GM21576 (cell line): ENCODE results near the gene DCAF8.

ENCODE experiments used
- ATAC-seq: cut with Tn5 transposase; IDR thresholded peaks from one replicate; pipeline ENCODE4 v1.9.1; 2021; ENCODE audit warnings: mild to moderate bottlenecking, moderate library complexity; ENCODE audit not compliant: unreplicated experiment

The DCAF8 gene

DNA sequence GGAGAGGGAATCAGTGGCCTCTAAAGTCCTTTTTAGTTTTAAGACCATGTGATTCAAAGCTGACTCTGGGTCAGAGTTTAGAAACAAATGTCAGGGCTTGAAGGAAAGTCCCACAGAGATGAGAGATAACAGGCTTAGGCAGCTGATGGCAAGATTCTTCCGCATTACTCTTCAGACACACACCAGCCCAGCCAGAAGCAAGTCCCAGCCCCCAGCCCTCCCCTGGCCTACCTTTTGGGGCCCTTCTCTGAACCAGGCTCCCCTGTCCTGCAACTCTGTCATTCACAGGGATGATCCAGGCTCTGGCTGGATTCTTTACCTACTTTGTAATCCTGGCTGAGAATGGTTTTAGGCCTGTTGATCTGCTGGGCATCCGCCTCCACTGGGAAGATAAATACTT is 85.1 kb downstream of the DCAF8 start:
- no peak for ATAC-seq

DNA sequence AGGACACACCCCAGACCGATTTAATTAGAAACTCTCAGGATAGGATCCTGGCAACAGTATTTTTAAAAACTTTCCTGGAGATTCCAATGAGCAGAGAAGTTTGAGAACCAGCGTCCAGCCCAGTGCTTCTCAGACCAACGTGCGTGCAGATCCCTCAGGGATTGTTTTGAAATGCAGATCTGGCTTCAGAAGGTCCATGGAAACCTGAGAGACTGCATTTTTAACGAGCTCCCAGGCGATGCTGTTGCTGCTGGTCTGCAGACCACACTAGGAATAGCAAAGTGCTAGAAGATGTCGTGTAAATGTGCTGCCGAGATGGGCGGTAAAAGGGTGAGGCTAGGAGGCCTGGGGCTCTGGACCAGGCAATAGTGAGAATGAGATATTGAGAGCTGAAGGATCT is 90.4 kb downstream of the DCAF8 start:
- no peak for ATAC-seq

DNA sequence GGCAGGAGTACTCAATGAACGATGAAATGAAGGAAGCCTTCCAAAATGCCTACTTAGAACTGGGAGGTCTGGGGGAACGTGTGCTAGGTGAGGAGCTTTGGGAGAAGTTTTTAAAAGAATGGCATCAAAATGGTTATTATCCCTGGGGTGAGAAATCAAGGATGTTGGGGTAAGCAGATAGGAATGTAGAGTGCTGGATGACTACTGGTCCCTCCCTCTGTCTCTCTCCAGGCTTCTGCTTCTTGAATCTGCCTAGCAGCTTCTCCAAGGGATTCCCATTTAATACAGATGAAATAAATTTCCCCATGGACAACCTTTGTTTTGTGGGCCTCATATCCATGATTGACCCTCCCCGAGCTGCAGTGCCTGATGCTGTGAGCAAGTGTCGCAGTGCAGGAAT is 91.0 kb downstream of the DCAF8 start:
- ATAC-seq, result no peak

DNA sequence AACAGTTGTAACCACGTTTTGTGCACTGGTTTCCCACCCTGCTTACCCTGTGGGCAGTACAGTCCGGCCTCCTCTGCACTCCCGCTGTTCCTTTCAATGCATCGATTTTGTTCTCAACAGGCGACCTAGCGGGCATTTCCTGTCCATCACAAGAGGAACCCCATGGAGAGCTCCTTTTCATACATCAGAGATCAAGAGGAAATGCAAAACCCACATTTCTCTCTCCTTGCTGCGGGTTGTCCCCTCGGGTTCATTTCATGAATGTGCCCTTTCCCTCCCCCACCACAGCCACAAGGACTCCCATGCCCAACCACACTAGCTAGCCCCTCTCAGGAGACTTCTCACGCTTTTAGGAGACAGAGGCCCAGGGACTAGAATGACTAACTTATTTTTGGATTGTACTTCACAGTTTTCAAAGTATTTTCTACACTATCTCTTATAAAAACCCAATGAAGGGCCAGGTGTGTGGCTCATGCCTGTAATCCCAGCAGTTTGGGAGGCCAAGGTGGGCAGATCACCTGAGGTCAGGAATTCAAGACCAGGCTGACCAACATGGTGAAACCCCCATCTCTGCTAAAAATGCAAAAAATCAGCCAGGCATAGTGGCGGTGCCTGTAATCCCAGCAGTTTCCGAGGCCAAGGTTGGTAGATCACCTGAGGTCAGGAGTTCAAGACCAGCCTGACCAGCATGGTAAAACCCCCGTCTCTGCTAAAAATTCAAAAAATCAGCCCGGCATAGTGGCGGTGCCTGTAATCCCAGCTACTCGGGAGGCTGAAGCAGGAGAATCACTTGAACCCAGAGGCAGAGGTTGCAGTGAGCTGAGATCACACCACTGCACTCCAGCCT is 92.6 kb downstream of the DCAF8 start:
- ATAC-seq, result peak; percentile 57

DNA sequence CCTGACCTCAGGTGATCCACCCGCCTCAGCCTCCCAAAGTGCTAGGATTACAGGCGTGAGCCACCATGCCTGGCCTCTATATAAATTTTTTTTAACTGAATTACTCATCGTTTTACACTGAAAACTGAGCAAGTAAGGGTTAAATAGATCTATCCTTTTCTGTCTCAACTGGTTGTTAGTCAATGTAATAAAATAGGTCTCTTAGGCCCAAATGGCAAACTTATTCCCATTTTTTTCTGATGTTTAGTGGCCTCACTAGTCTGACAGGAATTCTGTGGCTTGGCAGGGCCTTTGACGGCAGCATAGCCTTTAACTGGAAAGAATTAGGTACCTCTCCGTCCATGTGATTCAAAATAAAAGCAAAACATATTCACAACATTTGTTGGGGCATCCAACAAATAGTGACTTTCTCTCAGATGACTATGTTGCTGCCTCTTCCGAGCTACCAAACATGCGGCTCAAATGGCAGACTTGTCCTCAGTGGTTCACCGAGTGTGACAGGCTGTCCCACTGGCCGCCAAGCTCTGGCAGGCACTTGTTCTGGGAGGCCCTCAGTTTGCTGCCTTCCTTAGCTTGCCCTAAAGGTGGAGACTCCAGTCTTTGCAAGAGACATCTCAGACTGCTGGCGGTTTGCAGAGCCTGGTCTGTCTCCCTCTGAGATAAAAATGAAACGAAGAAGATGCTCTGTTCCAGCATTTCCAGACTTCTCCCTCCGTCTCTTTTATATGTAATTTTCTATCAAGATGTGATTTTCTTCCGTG is 93.6 kb downstream of the DCAF8 start:
- ATAC-seq, result no peak

DNA sequence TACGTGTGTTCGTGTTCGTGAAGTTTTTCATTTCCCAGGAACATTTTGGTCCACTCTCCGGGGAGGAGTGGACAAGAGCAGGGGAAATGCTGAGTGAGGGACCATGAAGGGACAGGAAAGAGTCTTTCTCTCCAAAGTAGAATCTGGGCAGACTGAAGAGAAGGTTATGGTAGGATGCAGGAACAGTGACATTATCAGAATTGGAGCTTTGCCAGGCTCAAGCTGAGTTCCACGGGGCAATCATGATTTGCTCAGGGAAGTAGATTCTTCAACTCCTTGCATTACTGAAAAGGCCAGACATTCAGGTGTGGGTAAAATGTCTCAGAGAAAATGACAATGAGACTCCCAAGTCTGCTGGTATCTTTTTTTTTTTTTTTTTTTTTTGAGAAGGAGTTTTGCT is 94.3 kb downstream of the DCAF8 start:
- no peak for ATAC-seq

DNA sequence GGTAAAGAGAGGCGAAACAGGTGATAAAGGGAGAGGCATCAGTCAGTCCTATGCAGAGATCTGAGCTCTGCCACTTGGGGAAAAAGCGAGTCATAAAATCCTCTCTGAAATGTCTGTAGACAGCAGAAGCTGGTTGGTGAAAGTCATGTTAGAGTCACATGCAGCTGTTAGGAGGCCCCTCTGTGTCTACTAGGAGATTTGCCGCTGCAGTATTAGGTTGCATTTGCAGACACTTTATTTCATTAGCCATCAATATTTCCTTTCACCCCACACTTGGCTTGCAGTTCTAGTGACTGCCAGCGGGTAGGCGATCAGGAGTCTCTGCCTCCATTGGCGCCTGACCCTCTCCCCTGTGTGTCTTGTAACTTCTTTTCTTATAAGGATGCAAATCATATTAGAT is 94.8 kb downstream of the DCAF8 start:
- ATAC-seq, result no peak

DNA sequence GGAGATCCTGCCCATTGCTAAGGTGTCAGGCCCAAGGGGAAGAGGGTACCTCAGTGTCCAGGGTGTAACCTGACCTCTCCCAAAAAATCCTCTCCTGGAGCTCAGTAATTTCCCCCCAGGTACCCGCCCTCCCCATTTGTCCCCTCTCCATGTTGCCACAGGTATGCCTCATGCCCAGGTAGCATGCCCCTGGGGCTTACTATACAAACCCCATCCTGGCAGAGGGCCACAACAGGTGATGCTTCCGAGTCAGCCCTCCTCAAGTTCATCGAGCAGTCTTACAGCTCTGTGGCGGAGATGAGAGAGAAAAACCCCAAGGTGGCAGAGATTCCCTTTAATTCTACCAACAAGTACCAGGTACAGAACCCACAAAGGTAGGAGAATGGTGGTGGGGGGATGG is 95.3 kb downstream of the DCAF8 start:
- no peak for ATAC-seq

DNA sequence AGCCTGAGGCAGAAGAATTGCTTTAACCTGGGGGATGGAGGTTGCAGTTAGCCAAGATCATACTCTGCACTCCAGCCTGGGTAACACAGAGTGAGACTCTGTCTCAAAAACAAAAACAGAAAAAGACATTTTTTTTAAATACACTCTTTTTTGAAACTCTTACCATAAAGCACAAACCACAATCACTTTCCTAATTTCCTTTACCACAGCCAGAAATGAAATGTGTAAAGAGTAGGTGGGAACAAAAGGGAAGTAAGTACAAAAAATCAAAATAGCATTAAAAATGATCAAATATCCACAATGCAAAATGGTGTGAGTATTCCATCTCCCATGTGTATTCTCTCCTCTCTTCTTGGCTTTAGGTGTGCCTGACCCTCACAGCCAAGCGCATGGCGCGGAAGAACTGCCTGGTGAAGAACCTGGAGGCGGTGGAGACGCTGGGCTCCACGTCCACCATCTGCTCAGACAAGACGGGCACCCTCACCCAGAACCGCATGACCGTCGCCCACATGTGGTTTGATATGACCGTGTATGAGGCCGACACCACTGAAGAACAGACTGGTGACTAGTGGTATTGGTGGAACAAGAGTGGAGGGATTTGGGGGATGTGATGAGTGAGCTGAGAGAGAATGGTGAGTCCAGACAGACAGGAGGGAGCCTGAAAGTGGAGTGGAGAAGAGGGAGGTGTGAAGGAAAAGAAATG is 96.0 kb downstream of the DCAF8 start:
- ATAC-seq, result no peak
